Cardiac muscle cell (in vitro differentiated cells and primary cell): ENCODE data around the gene OLFML2A. TPM values are rescaled to one million over a fixed set of nuclear protein-coding genes. Genes with fewer than 3 reads are reported as not detected.

Experiments used
- DNase-seq, 2 donors: peaks; one replicate each; pipeline versions ENCODE4 v3.0.0 to v3.0.0-alpha.2; 2010 to 2017; ENCODE audit warnings: low read depth in 1 of 2, low spot score in 1 of 2
- H3K27ac ChIP-seq: fragments of 200-600 bp; sonication (generic); 2 replicates; pipeline ENCODE4 v1.5.1; 2016
- H3K27me3 ChIP-seq: fragments of 200-600 bp; sonication (generic); 2 replicates; pipeline ENCODE4 v1.6.0; 2016; ENCODE audit warnings: control low read depth
- H3K36me3 ChIP-seq: fragments of 200-600 bp; sonication (generic); 2 replicates; pipeline ENCODE4 v1.5.1; 2016; ENCODE audit warnings: control low read depth
- H3K4me1 ChIP-seq: fragments of 200-600 bp; sonication (generic); 2 replicates; pipeline ENCODE4 v1.8.1; 2017; ENCODE audit warnings: low read depth, mild to moderate bottlenecking, mixed run types
- H3K4me3 ChIP-seq: fragments of 200-600 bp; sonication (generic); 2 replicates; pipeline ENCODE4 v1.5.1; 2016; ENCODE audit warnings: mild to moderate bottlenecking
- H3K9me3 ChIP-seq: fragments of 200-600 bp; sonication (generic); 2 replicates; pipeline ENCODE4 v1.5.1; 2017; ENCODE audit warnings: low read depth, mild to moderate bottlenecking, control low read depth
- CTCF ChIP-seq: IDR thresholded peaks from 2 replicates; pipeline ENCODE4 v1.5.1; 2012; ENCODE audit warnings: low read depth, mild to moderate bottlenecking, low read length
- polyA plus RNA-seq: library from polyadenylated mRNA; unstranded; fragments of >200 nt; fragmentation: Nextera tagmentation; extraction: Ambion mirVana; gene quantifications from 2 replicates; pipeline ENCODE4 v1.2.1, GENCODE V29; 2016
- total RNA-seq: library from RNA; depleted of rRNA; stranded (reverse); fragments of >200 nt; gene quantifications from 2 replicates; pipeline ENCODE4 v1.2.3, GENCODE V29; 2016

The OLFML2A gene
- total and polyA plus RNA-seq, 2 experiments from 2014 or later: 3.4 to 10.7 TPM

GRCh38 chr9:124761196-124761595, 15.7 kb upstream of the OLFML2A start:
- no peak for DNase-seq
- Histone ChIP-seq H3K27ac (no peak overlapping the region), H3K4me1 (peaks cover 67% of the 10 kb centered on the region), H3K9me3 (no peaks in the 10 kb centered on the region), H3K36me3 (no peaks in the 10 kb centered on the region), H3K27me3 (no peaks in the 10 kb centered on the region), H3K4me3 (no peak overlapping the region)
- TF ChIP-seq CTCF: no peak

- Histone ChIP-seq H3K4me3 (no peak overlapping the region), H3K4me1 (peaks cover 67% of the 10 kb centered on the region)
Measured at GRCh38 chr9:124761710-124762109, 15.2 kb upstream of the OLFML2A start.

GRCh38 chr9:124762633-124763032, 14.3 kb upstream of the OLFML2A start:
- TF ChIP-seq CTCF: no peak
- Histone ChIP-seq H3K27ac (no peak overlapping the region), H3K36me3 (no peaks in the 10 kb centered on the region), H3K9me3 (no peaks in the 10 kb centered on the region), H3K4me1 (peaks cover 67% of the 10 kb centered on the region), H3K4me3 (no peak overlapping the region), H3K27me3 (no peaks in the 10 kb centered on the region)
- DNase-seq: no peak

More at GRCh38 chr9:124761710-124762109, 15.2 kb upstream of the OLFML2A start:
- DNase-seq: no peak
- Histone ChIP-seq H3K36me3 (no peaks in the 10 kb centered on the region), H3K27ac (no peak overlapping the region), H3K9me3 (no peaks in the 10 kb centered on the region), H3K27me3 (no peaks in the 10 kb centered on the region)
- TF ChIP-seq CTCF: no peak

GRCh38 chr9:124764774-124765438, 12.0 kb upstream of the OLFML2A start:
- Histone ChIP-seq H3K9me3 (no peaks in the 10 kb centered on the region), H3K4me3 (no peak overlapping the region), H3K27ac (no peak overlapping the region), H3K27me3 (no peaks in the 10 kb centered on the region), H3K36me3 (no peaks in the 10 kb centered on the region), H3K4me1 (peaks cover 61% of the 10 kb centered on the region)
- peak; percentile 31 for TF ChIP-seq CTCF
- peak; percentile 40 to 53 for DNase-seq

GRCh38 chr9:124765439-124765835, 11.5 kb upstream of the OLFML2A start:
- no peak overlapping the region for H3K27ac ChIP-seq
- TF ChIP-seq CTCF: no peak
- no peak overlapping the region for H3K4me3 ChIP-seq
- H3K4me1 ChIP-seq: peaks cover 61% of the 10 kb centered on the region
- H3K36me3 ChIP-seq: no peaks in the 10 kb centered on the region
- no peaks in the 10 kb centered on the region for H3K27me3 ChIP-seq
- DNase-seq: no peak
- H3K9me3 ChIP-seq: no peaks in the 10 kb centered on the region

GRCh38 chr9:124766326-124766725, 10.6 kb upstream of the OLFML2A start:
- H3K4me1 ChIP-seq: peaks cover 54% of the 10 kb centered on the region
- no peaks in the 10 kb centered on the region for H3K27me3 ChIP-seq
- no peak overlapping the region for H3K4me3 ChIP-seq
- DNase-seq: no peak
- TF ChIP-seq CTCF: no peak
- H3K36me3 ChIP-seq: no peaks in the 10 kb centered on the region
- no peaks in the 10 kb centered on the region for H3K9me3 ChIP-seq
- H3K27ac ChIP-seq: no peak overlapping the region
